HCT116 (cell line): ENCODE data around the gene TMEM135. TPM values are rescaled to one million over a fixed set of nuclear protein-coding genes. Genes with fewer than 3 reads are reported as not detected.

Experiments used
- ATAC-seq: fragments of 200-7000 bp; cut with Tn5 transposase; 2 replicates; pipeline ENCODE4 v1.9.1; 2020; ENCODE audit warnings: mild to moderate bottlenecking, moderate library complexity
- BruUV-seq: library from RNA; stranded (reverse); fragments of 400-500 nt; replicated peaks from 2 replicates; lab custom pipeline; 2021; lab: Mats Ljungman, UMichigan
- CTCF ChIA-PET: fragments of 300-600 bp; sonication (Branson Sonifier 250); formaldehyde crosslinking; loops from one replicate; lab custom pipeline; 2021; ENCODE audit warnings: antibody characterized with exemption; lab: Charles Lee
- POLR2A ChIA-PET: fragments of 300-600, 350-600 bp; sonication (Branson Sonifier 250); formaldehyde crosslinking; loops from one replicate; lab custom pipeline; 2021; ENCODE audit warnings: antibody characterized with exemption; lab: Charles Lee
- RAD21 ChIA-PET, 2 experiments: fragments of 300-600 bp; sonication (Branson Sonifier 250); formaldehyde crosslinking; loops; one replicate each; lab custom pipeline; 2023; ENCODE audit warnings: low total read pairs in 2 of 2; ENCODE audit not compliant: uncharacterized antibody in 2 of 2, unreplicated experiment in 2 of 2, low non-redundant PET in 1 of 2; lab: Charles Lee
- DNase-seq: peaks from one replicate; pipeline ENCODE4 v3.0.0-alpha.2; 2010; ENCODE audit warnings: low read depth, low spot score
- H2AFZ ChIP-seq: fragments of 200-600 bp; shearing (Covaris generic), sonication (generic); 2 replicates; pipeline ENCODE4 v1.6.1; 2017; ENCODE audit warnings: low read depth, mixed run types, mixed read lengths, antibody characterized with exemption, low read length; ENCODE audit not compliant: poor library complexity, severe bottlenecking
- H3K27ac ChIP-seq: 2 replicates; pipeline ENCODE4 v1.5.1; 2012; ENCODE audit warnings: low read depth, low read length
- H3K27me3 ChIP-seq: fragments of 200-600 bp; sonication (generic); 2 replicates; pipeline ENCODE4 v1.6.1; 2016; ENCODE audit warnings: mixed run types, low read length, mixed read lengths; ENCODE audit not compliant: insufficient read depth
- H3K36me3 ChIP-seq, 2 experiments: fragments of 200-500 bp in 1 of 2; fragments of 200-600 bp in 1 of 2; sonication (Bioruptor generic) in 1 of 2; sonication (generic) in 1 of 2; 2 replicates each; pipeline versions ENCODE4 v1.5.1 to v1.6.1; 2014 to 2016; ENCODE audit warnings: low read length in 2 of 2, inconsistent platforms in 1 of 2, mixed read lengths in 1 of 2, mixed run types in 1 of 2; ENCODE audit not compliant: insufficient read depth in 2 of 2, control insufficient read depth in 1 of 2
- H3K4me1 ChIP-seq, 2 experiments: fragments of 200-600 bp in 1 of 2; sonication (generic) in 1 of 2; 2 replicates each; pipeline versions ENCODE4 v1.5.1 to v1.6.1; 2012 to 2017; ENCODE audit warnings: low read length in 2 of 2, inconsistent platforms in 1 of 2, mild to moderate bottlenecking in 1 of 2, mixed read lengths in 1 of 2, mixed run types in 1 of 2, moderate library complexity in 1 of 2; ENCODE audit not compliant: insufficient read depth in 2 of 2, control insufficient read depth in 1 of 2
- H3K4me2 ChIP-seq: fragments of 200-600 bp; sonication (generic); 2 replicates; pipeline ENCODE4 v1.6.1; 2017; ENCODE audit warnings: mixed run types, low read length, mixed read lengths
- H3K4me3 ChIP-seq, 2 experiments: fragments of 200-600 bp in 1 of 2; sonication (generic) in 1 of 2; replicated peaks in 1 of 2; 2 replicates each; pipeline ENCODE4 v1.5.1; 2011 to 2016; ENCODE audit warnings: low read length in 2 of 2, control low read depth in 1 of 2, low read depth in 1 of 2, mild to moderate bottlenecking in 1 of 2, mixed read lengths in 1 of 2, mixed run types in 1 of 2
- H3K79me2 ChIP-seq: fragments of 200-600 bp; sonication (generic); 2 replicates; pipeline ENCODE4 v1.6.1; 2017; ENCODE audit warnings: mild to moderate bottlenecking, mixed run types, low read length, moderate library complexity, mixed read lengths; ENCODE audit not compliant: insufficient read depth
- H3K9ac ChIP-seq: fragments of 200-600 bp; sonication (generic); 2 replicates; pipeline ENCODE4 v1.6.1; 2016; ENCODE audit warnings: low read length, mixed read lengths
- H3K9me2 ChIP-seq: fragments of 200-600 bp; sonication (generic), shearing (Covaris generic); 2 replicates; pipeline ENCODE4 v1.6.1; 2017; ENCODE audit warnings: mixed run types, mild to moderate bottlenecking, moderate library complexity; ENCODE audit not compliant: insufficient read depth
- H3K9me3 ChIP-seq, 2 experiments: fragments of 200-500 bp in 1 of 2; fragments of 200-600 bp in 1 of 2; sonication (Bioruptor generic) in 1 of 2; sonication (generic) in 1 of 2; 2 replicates each; pipeline ENCODE4 v1.6.1; 2014 to 2017; ENCODE audit warnings: low read length in 2 of 2, mixed read lengths in 2 of 2, inconsistent platforms in 1 of 2, low read depth in 1 of 2, mild to moderate bottlenecking in 1 of 2, mixed run types in 1 of 2, moderate library complexity in 1 of 2; ENCODE audit not compliant: control insufficient read depth in 1 of 2, insufficient read depth in 1 of 2
- H4K20me1 ChIP-seq: fragments of 200-600 bp; sonication (generic), shearing (Covaris generic); 2 replicates; pipeline ENCODE4 v1.6.1; 2017; ENCODE audit warnings: mixed run types, mild to moderate bottlenecking, moderate library complexity; ENCODE audit not compliant: insufficient read depth
- CBX3 ChIP-seq: IDR thresholded peaks from 2 replicates; pipeline ENCODE4 v1.6.1; 2012; ENCODE audit warnings: low read depth
- EGR1 ChIP-seq: IDR thresholded peaks from 2 replicates; pipeline ENCODE4 v1.6.1; 2012; ENCODE audit warnings: low read depth
- EZH2phosphoT487 ChIP-seq: fragments of 200-600 bp; IDR thresholded peaks from 2 replicates; pipeline ENCODE4 v1.6.1; 2018; ENCODE audit warnings: antibody characterized with exemption, borderline replicate concordance
- POLR2A ChIP-seq: IDR thresholded peaks from 2 replicates; pipeline ENCODE4 v1.7.0; 2011; ENCODE audit warnings: borderline replicate concordance; ENCODE audit not compliant: insufficient read depth, insufficient read length; ENCODE audit errors: extremely low read depth
- POLR2AphosphoS5 ChIP-seq: IDR thresholded peaks from 2 replicates; pipeline ENCODE4 v1.6.1; 2011; ENCODE audit warnings: mild to moderate bottlenecking, low read depth, low read length, moderate library complexity
- SP1 ChIP-seq: IDR thresholded peaks from 2 replicates; pipeline ENCODE4 v1.6.1; 2012; ENCODE audit warnings: low read depth
- TCF7L2 ChIP-seq: IDR thresholded peaks from 2 replicates; pipeline ENCODE4 v1.7.0; 2011; ENCODE audit warnings: borderline replicate concordance, inconsistent platforms; ENCODE audit not compliant: insufficient read depth, insufficient read length; ENCODE audit errors: extremely low read depth
- intact Hi-C: fragments of 100-400 bp; cut with micrococcal nuclease; formaldehyde crosslinking; loops from 2 replicates; pipeline ENCODE4 v1.10.0; 2022
- total RNA-seq: library from RNA; stranded (reverse); gene quantifications from one replicate; pipeline ENCODE4 v1.2.1, GENCODE V29; 2021; ENCODE audit not compliant: unreplicated experiment
- TF ChIP-seq, protein P1 (sequence below): IDR thresholded peaks from 2 replicates; pipeline ENCODE4 v1.6.1; 2012; ENCODE audit warnings: low read depth
- TF ChIP-seq, protein P2 (sequence below): IDR thresholded peaks from 2 replicates; pipeline ENCODE4 v1.6.1; 2011; ENCODE audit warnings: mild to moderate bottlenecking, low read length, moderate library complexity; ENCODE audit not compliant: insufficient replicate concordance; ENCODE audit errors: extremely low read depth
- TF ChIP-seq, protein P3 (sequence below): IDR thresholded peaks from 2 replicates; pipeline ENCODE4 v1.6.1; 2012

TMEM135 gene
- total RNA-seq, 1 experiment from 2014 or later, result 50.6 TPM

GRCh38 chr11:87043894-87044293 is 6.2 kb downstream of the TMEM135 start:
- H3K79me2 ChIP-seq, result peaks cover 58% of the 10 kb centered on the region
- no TSS peak for BruUV-seq
- no peaks in the 10 kb centered on the region for H3K9me3 ChIP-seq
- no peak overlapping the region for H3K27ac ChIP-seq
- peaks cover 4% of the 10 kb centered on the region in 2 experiments; a peak in 3 of 4 replicates for H3K4me1 ChIP-seq
- ChIA-PET CTCF (no interaction called here), RAD21 (no interaction called here), POLR2A (no interaction called here)
- no peak overlapping the region for H3K4me2 ChIP-seq
- H3K9ac ChIP-seq, result no peak overlapping the region
- ATAC-seq (no peak), DNase-seq (no peak)
- intact Hi-C loops, result no loop called here
- peaks cover 0 to 3% of the 10 kb centered on the region in 2 experiments; a peak in 1 of 4 replicates for H3K36me3 ChIP-seq
- H3K4me3 ChIP-seq, result no peak overlapping the region
- no peaks in the 10 kb centered on the region for H3K9me2 ChIP-seq
- no peaks in the 10 kb centered on the region for H4K20me1 ChIP-seq
- TF ChIP-seq POLR2AphosphoS5, result no peak
- no peak for TF ChIP-seq EGR1
- TF ChIP-seq TCF7L2, result no peak
- TF ChIP-seq SP1, result no peak
- TF ChIP-seq CBX3, result no peak
- no peak for TF ChIP-seq POLR2A
- TF ChIP-seq, protein P1, sequence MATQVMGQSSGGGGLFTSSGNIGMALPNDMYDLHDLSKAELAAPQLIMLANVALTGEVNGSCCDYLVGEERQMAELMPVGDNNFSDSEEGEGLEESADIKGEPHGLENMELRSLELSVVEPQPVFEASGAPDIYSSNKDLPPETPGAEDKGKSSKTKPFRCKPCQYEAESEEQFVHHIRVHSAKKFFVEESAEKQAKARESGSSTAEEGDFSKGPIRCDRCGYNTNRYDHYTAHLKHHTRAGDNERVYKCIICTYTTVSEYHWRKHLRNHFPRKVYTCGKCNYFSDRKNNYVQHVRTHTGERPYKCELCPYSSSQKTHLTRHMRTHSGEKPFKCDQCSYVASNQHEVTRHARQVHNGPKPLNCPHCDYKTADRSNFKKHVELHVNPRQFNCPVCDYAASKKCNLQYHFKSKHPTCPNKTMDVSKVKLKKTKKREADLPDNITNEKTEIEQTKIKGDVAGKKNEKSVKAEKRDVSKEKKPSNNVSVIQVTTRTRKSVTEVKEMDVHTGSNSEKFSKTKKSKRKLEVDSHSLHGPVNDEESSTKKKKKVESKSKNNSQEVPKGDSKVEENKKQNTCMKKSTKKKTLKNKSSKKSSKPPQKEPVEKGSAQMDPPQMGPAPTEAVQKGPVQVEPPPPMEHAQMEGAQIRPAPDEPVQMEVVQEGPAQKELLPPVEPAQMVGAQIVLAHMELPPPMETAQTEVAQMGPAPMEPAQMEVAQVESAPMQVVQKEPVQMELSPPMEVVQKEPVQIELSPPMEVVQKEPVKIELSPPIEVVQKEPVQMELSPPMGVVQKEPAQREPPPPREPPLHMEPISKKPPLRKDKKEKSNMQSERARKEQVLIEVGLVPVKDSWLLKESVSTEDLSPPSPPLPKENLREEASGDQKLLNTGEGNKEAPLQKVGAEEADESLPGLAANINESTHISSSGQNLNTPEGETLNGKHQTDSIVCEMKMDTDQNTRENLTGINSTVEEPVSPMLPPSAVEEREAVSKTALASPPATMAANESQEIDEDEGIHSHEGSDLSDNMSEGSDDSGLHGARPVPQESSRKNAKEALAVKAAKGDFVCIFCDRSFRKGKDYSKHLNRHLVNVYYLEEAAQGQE, result no peak
- TF ChIP-seq, protein P2, sequence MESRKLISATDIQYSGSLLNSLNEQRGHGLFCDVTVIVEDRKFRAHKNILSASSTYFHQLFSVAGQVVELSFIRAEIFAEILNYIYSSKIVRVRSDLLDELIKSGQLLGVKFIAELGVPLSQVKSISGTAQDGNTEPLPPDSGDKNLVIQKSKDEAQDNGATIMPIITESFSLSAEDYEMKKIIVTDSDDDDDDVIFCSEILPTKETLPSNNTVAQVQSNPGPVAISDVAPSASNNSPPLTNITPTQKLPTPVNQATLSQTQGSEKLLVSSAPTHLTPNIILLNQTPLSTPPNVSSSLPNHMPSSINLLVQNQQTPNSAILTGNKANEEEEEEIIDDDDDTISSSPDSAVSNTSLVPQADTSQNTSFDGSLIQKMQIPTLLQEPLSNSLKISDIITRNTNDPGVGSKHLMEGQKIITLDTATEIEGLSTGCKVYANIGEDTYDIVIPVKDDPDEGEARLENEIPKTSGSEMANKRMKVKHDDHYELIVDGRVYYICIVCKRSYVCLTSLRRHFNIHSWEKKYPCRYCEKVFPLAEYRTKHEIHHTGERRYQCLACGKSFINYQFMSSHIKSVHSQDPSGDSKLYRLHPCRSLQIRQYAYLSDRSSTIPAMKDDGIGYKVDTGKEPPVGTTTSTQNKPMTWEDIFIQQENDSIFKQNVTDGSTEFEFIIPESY, result no peak
- TF ChIP-seq, protein P3, sequence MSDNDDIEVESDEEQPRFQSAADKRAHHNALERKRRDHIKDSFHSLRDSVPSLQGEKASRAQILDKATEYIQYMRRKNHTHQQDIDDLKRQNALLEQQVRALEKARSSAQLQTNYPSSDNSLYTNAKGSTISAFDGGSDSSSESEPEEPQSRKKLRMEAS, result no peak
- no peak for TF ChIP-seq EZH2phosphoT487
- no peak overlapping the region for H2AFZ ChIP-seq
- H3K27me3 ChIP-seq, result no peaks in the 10 kb centered on the region
